Upper lobe of left lung (tissue), 6 donors: ENCODE results near the gene HIVEP2. TPM values are rescaled to one million over a fixed set of nuclear protein-coding genes. Genes with fewer than 3 reads are reported as not detected.

Experiments
- ATAC-seq, 2 donors: fragments of 200-7000 bp; cut with Tn5 transposase; one replicate each; pipeline ENCODE4 v1.9.1; 2022; ENCODE audit warnings: mild to moderate bottlenecking in 2 of 2, moderate library complexity in 2 of 2; ENCODE audit not compliant: low FRiP score in 2 of 2
- DNase-seq, 2 donors: peaks; one replicate each; pipeline ENCODE4 v3.0.0-alpha.2; 2019 to 2020
- H3K27ac ChIP-seq, 4 donors: fragments of 200-600 bp; sonication (generic); one replicate each; pipeline ENCODE4 v1.5.1; 2016 to 2019
- H3K27me3 ChIP-seq, 4 donors: fragments of 200-600 bp; sonication (generic); one replicate each; pipeline ENCODE4 v1.5.1; 2017 to 2019
- H3K36me3 ChIP-seq, 4 donors: fragments of 200-600 bp; sonication (generic); one replicate each; pipeline ENCODE4 v1.5.1; 2016 to 2019
- H3K4me1 ChIP-seq, 4 donors: fragments of 200-600 bp; sonication (generic); one replicate each; pipeline ENCODE4 v1.5.1; 2018 to 2019
- H3K4me3 ChIP-seq, 4 donors: fragments of 200-600 bp; sonication (generic); one replicate each; pipeline ENCODE4 v1.5.1; 2017 to 2019; ENCODE audit warnings: mild to moderate bottlenecking in 2 of 4, moderate library complexity in 1 of 4
- H3K9me3 ChIP-seq, 4 donors: fragments of 200-600 bp; sonication (generic); one replicate each; pipeline ENCODE4 v1.5.1; 2018 to 2019
- CTCF ChIP-seq, 6 experiments: fragments of 450-650 bp in 4 of 6; fragments of 200-600 bp in 2 of 6; sonication (generic) in 2 of 6; IDR thresholded peaks; one replicate each; pipeline ENCODE4 v1.5.1; 2016 to 2019; ENCODE audit warnings: antibody characterized with exemption in 6 of 6
- EP300 ChIP-seq, 4 donors: sonication (generic); formaldehyde crosslinking; IDR thresholded peaks; one replicate each; pipeline ENCODE4 v1.5.1; 2017; ENCODE audit warnings: antibody characterized with exemption in 4 of 4, control low read depth in 2 of 4
- POLR2A ChIP-seq, 4 donors: fragments of 450-650 bp; IDR thresholded peaks; one replicate each; pipeline ENCODE4 v1.5.1; 2016 to 2017; ENCODE audit warnings: antibody characterized with exemption in 4 of 4, mild to moderate bottlenecking in 2 of 4
- POLR2AphosphoS5 ChIP-seq, 2 donors: sonication (generic); formaldehyde crosslinking; IDR thresholded peaks; one replicate each; pipeline ENCODE4 v1.5.1; 2017; ENCODE audit warnings: antibody characterized with exemption in 2 of 2
- WGBS, 2 donors: methylation state at CpG; one replicate each; pipeline ENCODE4 v1.1.5; 2017 to 2018; 5-methylcytosine and 5-hydroxymethylcytosine counted together
- total RNA-seq, 6 donors: library from RNA; depleted of rRNA in 4 of 6; stranded (reverse); fragments of >200 nt in 4 of 6; gene quantifications; one replicate each; pipeline versions ENCODE4 v1.1.0 to v1.2.1, GENCODE V29; 2016 to 2021
- donor health status: DM: no; HTN: no; CAD: no; lungs with moderate emphysema.
- donor health status: DM: no; HTN: yes; CAD: no; lungs with severe emphysema.

HIVEP2 gene
- total RNA-seq, 6 donors from 2014 or later: 10.4 to 32.5 (median 19.6) TPM

DNA sequence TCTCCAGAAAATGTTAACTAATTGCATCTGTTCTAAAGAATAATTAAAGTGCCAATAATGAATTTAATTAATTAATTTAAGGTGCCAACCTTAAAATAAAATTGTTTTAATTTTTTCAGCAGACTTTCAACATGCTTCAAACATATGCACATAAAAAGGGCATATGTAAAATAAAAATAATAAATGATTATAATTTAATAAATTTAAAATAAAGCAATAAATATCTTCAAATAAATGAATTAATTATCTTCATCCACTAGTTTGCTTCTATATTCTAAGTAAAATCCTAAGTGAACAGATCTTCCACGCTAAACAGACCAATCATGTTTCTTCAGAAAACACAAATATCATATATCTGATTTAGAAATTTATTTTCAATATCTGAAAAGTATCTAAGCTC is 119.2 kb downstream of the HIVEP2 start:
- peaks cover 0 to 36% (median 19%) of the 10 kb centered on the region in 4 donors for H3K4me1 ChIP-seq
- no peaks in the 10 kb centered on the region for H3K9me3 ChIP-seq
- no peaks in the 10 kb centered on the region for H3K36me3 ChIP-seq
- 97 to 99% methylated on average over 1 of the region's 1 CpG for WGBS, 2 donors
- DNase-seq: no peak
- H3K4me3 ChIP-seq: no peak overlapping the region
- no peaks in the 10 kb centered on the region for H3K27me3 ChIP-seq
- H3K27ac ChIP-seq: no peak overlapping the region
- TF ChIP-seq POLR2AphosphoS5 (IDR thresholded peaks at IDR 0.05): no peak
- TF ChIP-seq CTCF (IDR thresholded peaks at IDR 0.05): no peak
- no peak for TF ChIP-seq POLR2A (IDR thresholded peaks at IDR 0.05)
- no peak for TF ChIP-seq EP300 (IDR thresholded peaks at IDR 0.05)
- ATAC-seq: no peak

DNA sequence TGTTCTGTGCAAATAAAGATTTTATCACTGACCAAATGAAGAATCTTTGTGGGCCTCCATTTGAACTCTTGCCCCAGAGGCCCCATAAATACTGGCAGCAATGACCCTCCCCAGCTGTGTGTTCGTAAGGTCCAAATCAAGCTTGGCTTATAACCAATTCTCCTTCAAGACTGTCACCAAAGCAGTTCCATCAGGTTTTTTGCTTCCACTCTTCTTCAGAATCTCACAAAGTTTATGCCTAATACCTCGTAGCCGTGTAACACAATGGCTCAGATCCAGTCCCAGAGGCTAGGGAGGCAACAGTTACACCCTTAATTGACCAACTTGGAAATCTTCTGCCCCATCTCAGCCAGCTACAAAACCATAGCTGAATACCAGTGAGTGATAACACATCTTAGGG is 120.5 kb downstream of the HIVEP2 start:
- DNase-seq (no peak), ATAC-seq (peak in 1 of 2 donors; percentile 43)
- H3K4me3 ChIP-seq: no peak overlapping the region
- WGBS, 2 donors: 72 to 88% methylated on average over 3 of the region's 3 CpGs
- H3K9me3 ChIP-seq: no peaks in the 10 kb centered on the region
- H3K27ac ChIP-seq: no peak overlapping the region
- TF ChIP-seq POLR2AphosphoS5 (IDR thresholded peaks at IDR 0.05): no peak
- TF ChIP-seq POLR2A (IDR thresholded peaks at IDR 0.05): no peak
- no peak for TF ChIP-seq EP300 (IDR thresholded peaks at IDR 0.05)
- TF ChIP-seq CTCF (IDR thresholded peaks at IDR 0.05): no peak
- no peaks in the 10 kb centered on the region for H3K36me3 ChIP-seq
- no peaks in the 10 kb centered on the region for H3K27me3 ChIP-seq
- peaks cover 0 to 47% (median 27%) of the 10 kb centered on the region in 4 donors for H3K4me1 ChIP-seq

DNA sequence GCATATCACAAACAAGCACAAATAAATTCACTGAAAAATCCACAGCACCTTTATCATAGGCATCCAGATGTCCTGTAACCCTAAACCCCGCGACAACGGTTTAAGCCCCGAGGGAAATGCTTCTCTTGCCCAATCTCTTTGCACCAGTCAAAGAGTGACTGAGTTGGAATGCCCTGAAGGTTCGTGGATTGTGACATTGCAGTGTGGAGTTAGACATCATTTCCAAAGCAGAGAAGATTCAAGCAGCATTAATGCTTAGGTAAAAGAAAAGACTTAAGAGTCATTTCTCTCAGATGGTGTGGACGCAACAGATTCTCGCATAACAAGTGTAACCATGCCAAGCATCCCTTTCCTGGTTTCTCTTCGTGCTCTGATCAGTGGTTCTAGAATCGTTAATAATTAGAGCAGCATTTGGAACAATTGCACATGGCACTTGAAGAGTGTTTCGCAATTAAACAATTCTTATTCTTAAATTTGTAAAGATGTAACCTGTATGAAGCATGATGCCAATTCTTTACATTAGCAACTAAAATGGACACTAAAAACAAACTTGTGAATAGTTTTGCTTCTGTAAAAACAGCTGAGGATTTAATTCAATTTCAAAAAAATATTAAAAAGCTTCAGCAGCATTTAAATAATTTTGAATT is 121.6 kb downstream of the HIVEP2 start:
- Histone ChIP-seq H3K9me3 (no peaks in the 10 kb centered on the region), H3K36me3 (no peaks in the 10 kb centered on the region), H3K27ac (no peak overlapping the region), H3K4me3 (no peak overlapping the region), H3K4me1 (peaks cover 0 to 55% (median 32%) of the 10 kb centered on the region in 4 donors), H3K27me3 (no peaks in the 10 kb centered on the region)
- WGBS, 2 donors: 73 to 90% methylated on average over 10 of the region's 10 CpGs
- no peak for TF ChIP-seq CTCF (IDR thresholded peaks at IDR 0.05)
- no peak for TF ChIP-seq EP300 (IDR thresholded peaks at IDR 0.05)
- TF ChIP-seq POLR2A (IDR thresholded peaks at IDR 0.05): no peak
- DNase-seq (no peak), ATAC-seq (no peak)

DNA sequence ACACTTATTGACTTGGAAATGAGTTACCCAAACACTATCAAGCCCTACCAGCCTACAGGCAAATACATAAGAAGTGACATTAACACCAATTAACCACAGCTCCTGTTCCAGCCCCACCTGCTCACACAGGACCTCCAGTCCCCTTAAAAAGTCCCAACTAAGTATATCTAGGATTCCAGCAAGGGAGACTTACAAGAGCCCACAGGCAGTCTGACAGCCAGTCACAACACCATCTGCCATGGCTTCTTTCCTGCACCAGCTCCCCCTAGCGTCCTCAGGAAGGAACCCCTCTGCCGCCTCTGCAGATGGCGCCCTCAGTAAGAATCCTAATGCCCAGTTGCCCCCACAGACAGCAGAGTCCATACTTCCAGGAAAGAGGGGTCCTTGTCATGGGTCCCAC is 122.1 kb downstream of the HIVEP2 start:
- Histone ChIP-seq H3K4me1 (peaks cover 0 to 52% (median 32%) of the 10 kb centered on the region in 4 donors), H3K9me3 (no peaks in the 10 kb centered on the region), H3K27me3 (no peaks in the 10 kb centered on the region), H3K4me3 (no peak overlapping the region), H3K36me3 (no peaks in the 10 kb centered on the region), H3K27ac (no peak overlapping the region)
- peak in 1 of 6 experiments; percentile 8 for TF ChIP-seq CTCF (IDR thresholded peaks at IDR 0.05)
- TF ChIP-seq POLR2A (IDR thresholded peaks at IDR 0.05): no peak
- WGBS, 2 donors: 65 to 66% methylated on average over 3 of the region's 3 CpGs
- DNase-seq (no peak), ATAC-seq (no peak)

- WGBS, 2 donors: 83 to 88% methylated on average over 1 of the region's 1 CpG
- Histone ChIP-seq H3K4me3 (no peak overlapping the region), H3K9me3 (no peaks in the 10 kb centered on the region), H3K4me1 (peaks cover 0 to 47% (median 31%) of the 10 kb centered on the region in 4 donors), H3K36me3 (no peaks in the 10 kb centered on the region), H3K27me3 (no peaks in the 10 kb centered on the region), H3K27ac (no peak overlapping the region)
- DNase-seq (no peak), ATAC-seq (no peak)
- TF ChIP-seq POLR2A (IDR thresholded peaks at IDR 0.05): no peak
- TF ChIP-seq CTCF (IDR thresholded peaks at IDR 0.05): no peak
- no peak for TF ChIP-seq EP300 (IDR thresholded peaks at IDR 0.05)
- no peak for TF ChIP-seq POLR2AphosphoS5 (IDR thresholded peaks at IDR 0.05)
These were observed 122.6 kb downstream of the HIVEP2 start for GRCh38 chr6:142822383-142822782.
